HG03354 (cell line): ENCODE measurements around the gene SACS.
"Not testable (repeated sequence)": the region's sequence is repeated elsewhere in the genome, so short reads cannot be mapped to it uniquely, and the experiment has no call there.

Experiments used
- ATAC-seq: cut with Tn5 transposase; IDR thresholded peaks from one replicate; pipeline ENCODE4 v1.9.1; 2021; ENCODE audit warnings: mild to moderate bottlenecking; ENCODE audit not compliant: unreplicated experiment, poor library complexity, severe bottlenecking

The SACS gene

GRCh38 chr13:23322353-23323336 is 110.9 kb downstream of the SACS start:
- no peak for ATAC-seq

GRCh38 chr13:23321535-23322241 is 111.8 kb downstream of the SACS start:
- ATAC-seq = peak; percentile 86

- peak; percentile 22 for ATAC-seq
Observed at GRCh38 chr13:23320926-23321534, 112.5 kb downstream of the SACS start.

GRCh38 chr13:23319883-23320224 is 113.6 kb downstream of the SACS start:
- no peak for ATAC-seq

- not testable (repeated sequence) for ATAC-seq
Observed at GRCh38 chr13:23314837-23315236, 118.7 kb downstream of the SACS start.

GRCh38 chr13:23292586-23292985 is 140.9 kb downstream of the SACS start:
- no peak for ATAC-seq

GRCh38 chr13:23289917-23290357 is 143.6 kb downstream of the SACS start:
- ATAC-seq = no peak

GRCh38 chr13:23288995-23289394 is 144.5 kb downstream of the SACS start:
- ATAC-seq = no peak

- no peak for ATAC-seq
Observed at GRCh38 chr13:23288564-23288963, 144.9 kb downstream of the SACS start.

GRCh38 chr13:23279321-23279720 is 154.2 kb downstream of the SACS start:
- ATAC-seq = no peak
